Measurements from ENCODE around the gene CHST2. TPM values are rescaled to one million over a fixed set of nuclear protein-coding genes. Genes with fewer than 3 reads are reported as not detected.

Gene CHST2
- total and polyA plus RNA-seq, 4 donors: 0.11 to 48.7 (median 0.93) TPM

- TF ChIP-seq RXRA (IDR thresholded peaks at IDR 0.05): peak in 1 of 2 donors; percentile 8
Measured at GRCh38 chr3:143124601-143125520, 5.3 kb downstream of the CHST2 start (continued).

GRCh38 chr3:143127801-143128200 is 8.2 kb downstream of the CHST2 start:
- no peak overlapping the region for H3K4me3 ChIP-seq (ENCODE audit: low read depth in 1 of 3, low read length in 3 of 3)
- H3K9me3 ChIP-seq (ENCODE audit: control insufficient read depth in 4 of 4, low read length in 3 of 4): no peaks in the 10 kb centered on the region
- TF ChIP-seq REST (IDR thresholded peaks at IDR 0.05) (no peak), ZBTB33 (IDR thresholded peaks at IDR 0.05) (no peak), TAF1 (conservative IDR thresholded peaks at IDR 0.05) (no peak), YY1 (IDR thresholded peaks at IDR 0.05) (no peak), RAD21 (IDR thresholded peaks at IDR 0.05) (no peak), FOXA1 (IDR thresholded peaks at IDR 0.05) (no peak), JUND (IDR thresholded peaks at IDR 0.05) (no peak), EGR1 (IDR thresholded peaks at IDR 0.05; ENCODE audit: low read depth in 2 of 2) (no peak), HNF4G (IDR thresholded peaks at IDR 0.05) (no peak), MAX (IDR thresholded peaks at IDR 0.05) (no peak), SP1 (IDR thresholded peaks at IDR 0.05) (no peak), RXRA (IDR thresholded peaks at IDR 0.05) (no peak), FOXA2 (IDR thresholded peaks at IDR 0.05) (no peak), NR2F2 (IDR thresholded peaks at IDR 0.05) (no peak), GABPA (IDR thresholded peaks at IDR 0.05 in 1 of 2, conservative IDR thresholded peaks at IDR 0.05 in 1 of 2) (no peak), HNF4A (conservative IDR thresholded peaks at IDR 0.05) (no peak), CTCF (IDR thresholded peaks at IDR 0.05; ENCODE audit: low read depth, low read length, missing input control) (no peak)
- no peaks in the 10 kb centered on the region for H3K27me3 ChIP-seq (ENCODE audit: control insufficient read depth in 4 of 4, insufficient read depth in 4 of 4, low read length in 3 of 4)
- no peaks in the 10 kb centered on the region for H3K36me3 ChIP-seq (ENCODE audit: control insufficient read depth in 4 of 4, insufficient read depth in 3 of 4, low read depth in 1 of 4, low read length in 3 of 4)
- H3K4me1 ChIP-seq (ENCODE audit: control insufficient read depth in 4 of 4, insufficient read depth in 4 of 4, low read length in 3 of 4): peaks cover 0 to 21% (median 14%) of the 10 kb centered on the region in 4 donors
- 91% methylated on average over 3 of the region's 3 CpGs for WGBS
- no peak overlapping the region for H3K9ac ChIP-seq (ENCODE audit: low read depth in 1 of 2, low read length in 2 of 2)
- H3K27ac ChIP-seq (ENCODE audit: low read depth in 1 of 2, low read length in 2 of 2): no peak overlapping the region
- no peak for DNase-seq (ENCODE audit: low spot score)

All from liver (tissue), 9 donors.